A673 (cell line): ENCODE results near the gene GLRA1. TPM values are rescaled to one million over a fixed set of nuclear protein-coding genes. Genes with fewer than 3 reads are reported as not detected.
"Not testable (repeated sequence)": the region's sequence is repeated elsewhere in the genome, so short reads cannot be mapped to it uniquely, and the experiment has no call there.

ENCODE experiments used
- BruUV-seq: library from RNA; stranded (reverse); fragments of 400-500 nt; replicated peaks from 2 replicates; lab custom pipeline; 2021; lab: Mats Ljungman, UMichigan
- CTCF ChIA-PET: fragments of 300-600 bp; sonication (Branson Sonifier 250); formaldehyde crosslinking; loops from one replicate; lab custom pipeline; 2022; ENCODE audit warnings: antibody characterized with exemption; lab: Charles Lee
- POLR2A ChIA-PET: fragments of 300-600 bp; sonication (Branson Sonifier 250); formaldehyde crosslinking; loops from one replicate; lab custom pipeline; 2022; ENCODE audit warnings: antibody characterized with exemption; ENCODE audit not compliant: low non-redundant PET; lab: Charles Lee
- DNase-seq: peaks from one replicate; pipeline ENCODE4 v3.0.0-alpha.2; 2015; ENCODE audit warnings: low spot score
- H3K27ac ChIP-seq: fragments of 200-600 bp; sonication (generic); 2 replicates; pipeline ENCODE4 v1.5.1; 2016; ENCODE audit warnings: mixed run types, low read depth, mild to moderate bottlenecking, mixed read lengths, antibody characterized with exemption, low read length; ENCODE audit not compliant: poor library complexity, severe bottlenecking
- H3K27me3 ChIP-seq: fragments of 200-600 bp; sonication (generic); replicated peaks from 2 replicates; pipeline ENCODE4 v1.6.1; 2017; ENCODE audit warnings: mixed run types, low read depth, mild to moderate bottlenecking, mixed read lengths, antibody characterized with exemption, low read length; ENCODE audit not compliant: insufficient read depth, poor library complexity
- H3K36me3 ChIP-seq: fragments of 200-600 bp; sonication (generic); 2 replicates; pipeline ENCODE4 v1.6.1; 2016; ENCODE audit warnings: mixed run types, mild to moderate bottlenecking, mixed read lengths, antibody characterized with exemption, low read length; ENCODE audit not compliant: insufficient read depth, poor library complexity, severe bottlenecking
- H3K4me1 ChIP-seq: fragments of 200-600 bp; sonication (generic); 2 replicates; pipeline ENCODE4 v1.6.1; 2017; ENCODE audit warnings: mixed run types, mild to moderate bottlenecking, mixed read lengths, antibody characterized with exemption, low read length; ENCODE audit not compliant: insufficient read depth, poor library complexity, severe bottlenecking
- H3K4me3 ChIP-seq: fragments of 200-600 bp; sonication (generic); 2 replicates; pipeline ENCODE4 v1.5.1; 2016; ENCODE audit warnings: low read depth, mixed run types, mild to moderate bottlenecking, mixed read lengths, low read length; ENCODE audit not compliant: poor library complexity, severe bottlenecking
- H3K9me3 ChIP-seq: fragments of 200-600 bp; sonication (generic); 2 replicates; pipeline ENCODE4 v1.6.1; 2016; ENCODE audit warnings: mixed run types, low read depth, mild to moderate bottlenecking, mixed read lengths, antibody characterized with exemption, low read length; ENCODE audit not compliant: poor library complexity, severe bottlenecking
- CTCF ChIP-seq: fragments of 300-800, 200-600 bp; sonication (generic); conservative IDR thresholded peaks from 2 replicates; pipeline ENCODE4 v1.5.1; 2017; ENCODE audit warnings: low read depth, mild to moderate bottlenecking, antibody characterized with exemption, low read length, moderate library complexity, mixed read lengths
- EZH2 ChIP-seq: fragments of 200-600 bp; sonication (generic); IDR thresholded peaks from 2 replicates; pipeline ENCODE4 v1.6.1; 2017; ENCODE audit warnings: borderline replicate concordance, low read depth, mild to moderate bottlenecking, mixed read lengths, antibody characterized with exemption, low read length; ENCODE audit not compliant: poor library complexity, severe bottlenecking
- intact Hi-C: fragments of 100-400 bp; cut with micrococcal nuclease; formaldehyde crosslinking; loops from one replicate; pipeline ENCODE4 v1.10.0; 2022; ENCODE audit not compliant: unreplicated experiment
- total RNA-seq: library from RNA; stranded (reverse); gene quantifications from 2 replicates; pipeline ENCODE4 v1.2.3, GENCODE V29; 2021

Gene GLRA1
- total RNA-seq, 1 experiment from 2014 or later, result not detected

- Histone ChIP-seq H3K4me1 (no peaks in the 10 kb centered on the region), H3K27ac (no peak overlapping the region), H3K27me3 (no peaks in the 10 kb centered on the region), H3K36me3 (no peaks in the 10 kb centered on the region), H3K4me3 (no peak overlapping the region), H3K9me3 (no peaks in the 10 kb centered on the region)
- BruUV-seq, result no TSS peak
- TF ChIP-seq EZH2 (no peak), CTCF (no peak)
- ChIA-PET CTCF (no interaction called here), POLR2A (no interaction called here)
- intact Hi-C loops, result no loop called here
- no peak for DNase-seq
These were observed 69.0 kb downstream of the GLRA1 start for GRCh38 chr5:151855701-151856100.

- Histone ChIP-seq H3K9me3 (no peaks in the 10 kb centered on the region), H3K27ac (no peak overlapping the region), H3K4me1 (no peaks in the 10 kb centered on the region), H3K27me3 (no peaks in the 10 kb centered on the region), H3K4me3 (no peak overlapping the region), H3K36me3 (no peaks in the 10 kb centered on the region)
- CTCF ChIA-PET, result no interaction called here
- BruUV-seq, result no TSS peak
- no peak for DNase-seq
- intact Hi-C loops, result no loop called here
- TF ChIP-seq CTCF (no peak), EZH2 (no peak)
- POLR2A ChIA-PET, result no interaction called here
These were observed 76.8 kb downstream of the GLRA1 start for GRCh38 chr5:151847871-151848270.

- CTCF ChIA-PET, result no interaction called here
- TF ChIP-seq CTCF, result no peak
- Histone ChIP-seq H3K27ac (no peak overlapping the region), H3K4me1 (no peaks in the 10 kb centered on the region), H3K27me3 (no peaks in the 10 kb centered on the region), H3K9me3 (no peaks in the 10 kb centered on the region), H3K36me3 (no peaks in the 10 kb centered on the region), H3K4me3 (no peak overlapping the region)
- intact Hi-C loops, result no loop called here
- BruUV-seq, result no TSS peak
- POLR2A ChIA-PET, result no interaction called here
- no peak for DNase-seq
These were observed 77.9 kb downstream of the GLRA1 start for GRCh38 chr5:151846765-151847164.

- H3K27ac ChIP-seq, BruUV-seq, H3K9me3 ChIP-seq, intact Hi-C loops, H3K36me3 ChIP-seq, DNase-seq, H3K4me3 ChIP-seq, POLR2A ChIA-PET, H3K4me1 ChIP-seq, H3K27me3 ChIP-seq: not testable (repeated sequence)
- CTCF ChIA-PET, result interaction anchor here (0.6 kb wide), 1 partner anchor 72 kb away, joined by 13 read pairs; no protein-coding TSS in a partner anchor
These were observed 91.8 kb downstream of the GLRA1 start for GRCh38 chr5:151832843-151833242.
